Sigmoid colon (tissue), 4 donors: ENCODE data around the gene FNIP2.

Experiments
- CTCF ChIP-seq, 4 experiments: fragments of 450-650 bp in 3 of 4; fragments of 200-600 bp in 1 of 4; IDR thresholded peaks; one replicate each; pipeline ENCODE4 v1.5.1; 2016 to 2019; ENCODE audit warnings: antibody characterized with exemption in 4 of 4, mild to moderate bottlenecking in 3 of 4, moderate library complexity in 2 of 4
- EP300 ChIP-seq, 4 donors: sonication (generic); formaldehyde crosslinking; IDR thresholded peaks; one replicate each; pipeline ENCODE4 v1.6.1; 2017; ENCODE audit warnings: antibody characterized with exemption in 4 of 4
- POLR2A ChIP-seq, 2 donors: fragments of 450-650 bp; IDR thresholded peaks; one replicate each; pipeline ENCODE4 v1.6.1; 2016; ENCODE audit warnings: antibody characterized with exemption in 2 of 2, mild to moderate bottlenecking in 2 of 2, moderate library complexity in 2 of 2

DNA sequence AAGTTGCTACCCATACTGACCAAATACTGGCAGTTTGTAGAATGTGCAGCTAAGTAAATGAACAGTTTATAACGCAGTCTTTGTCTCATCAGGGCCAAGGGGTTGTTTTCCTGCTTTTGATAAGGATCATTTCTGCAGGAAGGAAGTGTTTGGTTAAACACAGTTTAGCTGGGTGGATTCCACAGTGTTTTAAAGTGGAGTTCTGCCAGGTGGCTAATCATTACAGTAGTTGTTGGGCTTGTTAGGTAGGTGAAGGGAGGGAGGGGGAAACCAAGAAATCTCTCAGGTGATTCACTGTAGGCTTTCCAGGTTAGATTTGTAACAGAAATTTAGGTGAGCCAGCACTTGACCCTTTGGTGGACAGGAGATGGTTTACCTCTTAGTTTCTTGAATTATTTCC lies 58.1 kb downstream of the FNIP2 start:
- TF ChIP-seq CTCF (IDR thresholded peaks at IDR 0.05) (no peak), POLR2A (IDR thresholded peaks at IDR 0.05) (no peak), EP300 (IDR thresholded peaks at IDR 0.05) (no peak)
